ENCODE data around the gene ZDHHC22.

Gene ZDHHC22

GRCh38 chr14:77157740-77158139 is 16.1 kb upstream of the ZDHHC22 start:
- H3K4me3 ChIP-seq (ENCODE audit: low read depth, low read length, poor library complexity, severe bottlenecking) = no peak overlapping the region
- H3K79me2 ChIP-seq (ENCODE audit: insufficient read depth, low read length) = no peaks in the 10 kb centered on the region
- H3K9ac ChIP-seq (ENCODE audit: low read length) = no peak overlapping the region
- H3K4me1 ChIP-seq (ENCODE audit: insufficient read depth, low read length, severe bottlenecking) = no peaks in the 10 kb centered on the region
- H3K36me3 ChIP-seq (ENCODE audit: insufficient read depth, low read length) = no peaks in the 10 kb centered on the region
- TF ChIP-seq EZH2 (IDR thresholded peaks at IDR 0.05; ENCODE audit: borderline replicate concordance, low read length) = no peak
- TF ChIP-seq CTCF (IDR thresholded peaks at IDR 0.05; ENCODE audit: low read length) = no peak
- H3K9me2 ChIP-seq (ENCODE audit: low read depth, low read length) = no peaks in the 10 kb centered on the region
- H3K27me3 ChIP-seq (ENCODE audit: insufficient read depth, low read length) = no peaks in the 10 kb centered on the region
- H3K9me3 ChIP-seq (ENCODE audit: low read length) = no peaks in the 10 kb centered on the region
- no peaks in the 10 kb centered on the region for H3F3A ChIP-seq (ENCODE audit: insufficient read depth, low read length)
- no peak overlapping the region for H2AFZ ChIP-seq (ENCODE audit: low read length)
- H3K27ac ChIP-seq (ENCODE audit: low read depth, low read length, poor library complexity, severe bottlenecking) = no peak overlapping the region
- H3K4me2 ChIP-seq (ENCODE audit: low read length) = no peak overlapping the region
- H4K20me1 ChIP-seq (ENCODE audit: insufficient read depth, low read length) = no peaks in the 10 kb centered on the region

- no peak overlapping the region for H3K4me3 ChIP-seq (ENCODE audit: low read depth, low read length, poor library complexity, severe bottlenecking)
- no peaks in the 10 kb centered on the region for H3K4me1 ChIP-seq (ENCODE audit: insufficient read depth, low read length, severe bottlenecking)
- no peaks in the 10 kb centered on the region for H3K9me2 ChIP-seq (ENCODE audit: low read depth, low read length)
- no peaks in the 10 kb centered on the region for H3K9me3 ChIP-seq (ENCODE audit: low read length)
- H3K79me2 ChIP-seq (ENCODE audit: insufficient read depth, low read length) = no peaks in the 10 kb centered on the region
- H3K27ac ChIP-seq (ENCODE audit: low read depth, low read length, poor library complexity, severe bottlenecking) = no peak overlapping the region
- TF ChIP-seq EZH2 (IDR thresholded peaks at IDR 0.05; ENCODE audit: borderline replicate concordance, low read length) (no peak), CTCF (IDR thresholded peaks at IDR 0.05; ENCODE audit: low read length) (no peak)
- no peak overlapping the region for H2AFZ ChIP-seq (ENCODE audit: low read length)
- H3F3A ChIP-seq (ENCODE audit: insufficient read depth, low read length) = no peaks in the 10 kb centered on the region
- no peaks in the 10 kb centered on the region for H4K20me1 ChIP-seq (ENCODE audit: insufficient read depth, low read length)
- no peaks in the 10 kb centered on the region for H3K36me3 ChIP-seq (ENCODE audit: insufficient read depth, low read length)
- no peaks in the 10 kb centered on the region for H3K27me3 ChIP-seq (ENCODE audit: insufficient read depth, low read length)
- no peak overlapping the region for H3K9ac ChIP-seq (ENCODE audit: low read length)
- no peak overlapping the region for H3K4me2 ChIP-seq (ENCODE audit: low read length)
Measured at GRCh38 chr14:77155083-77155482, 13.5 kb upstream of the ZDHHC22 start.

- H3K79me2 ChIP-seq (ENCODE audit: insufficient read depth, low read length) = no peaks in the 10 kb centered on the region
- no peaks in the 10 kb centered on the region for H3K36me3 ChIP-seq (ENCODE audit: insufficient read depth, low read length)
- H3K4me2 ChIP-seq (ENCODE audit: low read length) = no peak overlapping the region
- H3K27me3 ChIP-seq (ENCODE audit: insufficient read depth, low read length) = no peaks in the 10 kb centered on the region
- H3K4me1 ChIP-seq (ENCODE audit: insufficient read depth, low read length, severe bottlenecking) = no peaks in the 10 kb centered on the region
- H4K20me1 ChIP-seq (ENCODE audit: insufficient read depth, low read length) = no peaks in the 10 kb centered on the region
- TF ChIP-seq EZH2 (IDR thresholded peaks at IDR 0.05; ENCODE audit: borderline replicate concordance, low read length) (no peak), CTCF (IDR thresholded peaks at IDR 0.05; ENCODE audit: low read length) (no peak)
- no peak overlapping the region for H3K27ac ChIP-seq (ENCODE audit: low read depth, low read length, poor library complexity, severe bottlenecking)
- no peaks in the 10 kb centered on the region for H3F3A ChIP-seq (ENCODE audit: insufficient read depth, low read length)
- H2AFZ ChIP-seq (ENCODE audit: low read length) = no peak overlapping the region
- H3K9ac ChIP-seq (ENCODE audit: low read length) = no peak overlapping the region
- no peaks in the 10 kb centered on the region for H3K9me3 ChIP-seq (ENCODE audit: low read length)
- no peak overlapping the region for H3K4me3 ChIP-seq (ENCODE audit: low read depth, low read length, poor library complexity, severe bottlenecking)
- H3K9me2 ChIP-seq (ENCODE audit: low read depth, low read length) = no peaks in the 10 kb centered on the region
Measured at GRCh38 chr14:77154421-77154820, 12.8 kb upstream of the ZDHHC22 start.

All from OCI-LY1 (cell line).